Measurements from ENCODE around the gene SH3BP4.

Gene SH3BP4

GRCh38 chr2:234931371-234931770 is 20.4 kb upstream of the SH3BP4 start:
- Mint-ChIP-seq H3K4me1 (no peaks in the 10 kb centered on the region), H3K9me3 (no peaks in the 10 kb centered on the region), H3K27me3 (peaks cover 6% of the 10 kb centered on the region), H3K36me3 (no peaks in the 10 kb centered on the region), H3K27ac (no peak overlapping the region), H3K4me3 (no peak overlapping the region)
- CTCF ChIA-PET, result no interaction called here
- no peak for DNase-seq

DNA sequence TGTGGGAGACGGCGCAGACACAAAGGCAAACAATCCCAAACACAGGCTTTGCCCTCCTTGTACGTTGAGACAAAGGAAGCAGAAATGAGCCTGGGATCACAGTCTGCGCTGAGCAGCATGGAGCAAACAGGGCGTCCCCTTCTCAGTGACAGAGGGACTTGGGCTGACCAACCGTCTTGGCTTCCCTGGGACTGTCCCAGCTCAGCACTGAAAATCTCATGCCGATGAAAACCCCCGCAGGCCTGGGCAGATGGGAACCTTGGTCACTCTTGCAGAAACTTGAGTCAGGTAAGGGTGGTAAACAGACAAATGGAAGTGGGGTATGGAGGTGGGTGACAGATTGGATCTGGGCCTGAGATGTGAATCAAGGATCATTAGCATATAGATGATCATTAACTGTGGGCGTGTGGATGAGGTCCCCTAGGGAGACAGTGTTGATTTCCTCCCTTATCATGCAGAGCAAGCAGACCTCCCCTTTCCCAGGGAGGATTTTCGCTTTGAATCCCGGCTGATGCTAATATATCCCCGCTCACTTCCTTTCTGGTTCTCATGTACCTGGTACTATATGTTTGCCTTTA is 19.1 kb upstream of the SH3BP4 start:
- CTCF ChIA-PET, result interaction anchor here (0.6 kb wide), 1 partner anchor 192 kb away, joined by 3 read pairs; no protein-coding TSS in a partner anchor
- no peak overlapping the region for H3K4me3 Mint-ChIP-seq
- H3K36me3 Mint-ChIP-seq, result no peaks in the 10 kb centered on the region
- no peaks in the 10 kb centered on the region for H3K9me3 Mint-ChIP-seq
- no peaks in the 10 kb centered on the region for H3K4me1 Mint-ChIP-seq
- no peak overlapping the region for H3K27ac Mint-ChIP-seq
- DNase-seq, result no peak
- H3K27me3 Mint-ChIP-seq, result peaks cover 13% of the 10 kb centered on the region

DNA sequence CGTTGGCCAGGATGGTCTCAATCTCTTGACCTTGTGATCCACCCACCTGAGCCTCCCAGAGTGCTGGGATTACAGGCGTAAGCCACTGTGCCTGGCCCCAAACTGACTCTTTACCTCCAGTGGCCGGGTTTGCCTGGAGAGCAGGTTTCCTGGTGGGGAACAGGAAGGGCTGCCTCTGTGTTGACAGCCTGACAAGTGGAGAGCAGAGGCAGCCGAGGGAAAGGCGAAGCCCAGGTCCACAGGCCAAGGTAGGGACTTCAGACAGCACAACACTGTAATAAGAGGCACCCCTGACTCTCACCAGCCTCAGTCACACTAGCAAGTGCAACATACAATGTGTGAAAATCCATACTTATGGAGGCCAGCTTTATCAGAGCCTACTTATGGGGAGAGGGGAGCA is 16.5 kb upstream of the SH3BP4 start:
- CTCF ChIA-PET, result no interaction called here
- DNase-seq, result no peak
- no peaks in the 10 kb centered on the region for H3K36me3 Mint-ChIP-seq
- H3K9me3 Mint-ChIP-seq, result no peaks in the 10 kb centered on the region
- peaks cover 10% of the 10 kb centered on the region for H3K27me3 Mint-ChIP-seq
- H3K4me1 Mint-ChIP-seq, result no peaks in the 10 kb centered on the region
- H3K27ac Mint-ChIP-seq, result no peak overlapping the region
- no peak overlapping the region for H3K4me3 Mint-ChIP-seq

- CTCF ChIA-PET, result no interaction called here
- H3K27ac Mint-ChIP-seq, result no peak overlapping the region
- no peaks in the 10 kb centered on the region for H3K4me1 Mint-ChIP-seq
- no peak for DNase-seq
- no peak overlapping the region for H3K4me3 Mint-ChIP-seq
- H3K9me3 Mint-ChIP-seq, result no peaks in the 10 kb centered on the region
- H3K27me3 Mint-ChIP-seq, result peaks cover 15% of the 10 kb centered on the region
- H3K36me3 Mint-ChIP-seq, result no peaks in the 10 kb centered on the region
Observed at GRCh38 chr2:234939576-234939975, 12.2 kb upstream of the SH3BP4 start.

DNA sequence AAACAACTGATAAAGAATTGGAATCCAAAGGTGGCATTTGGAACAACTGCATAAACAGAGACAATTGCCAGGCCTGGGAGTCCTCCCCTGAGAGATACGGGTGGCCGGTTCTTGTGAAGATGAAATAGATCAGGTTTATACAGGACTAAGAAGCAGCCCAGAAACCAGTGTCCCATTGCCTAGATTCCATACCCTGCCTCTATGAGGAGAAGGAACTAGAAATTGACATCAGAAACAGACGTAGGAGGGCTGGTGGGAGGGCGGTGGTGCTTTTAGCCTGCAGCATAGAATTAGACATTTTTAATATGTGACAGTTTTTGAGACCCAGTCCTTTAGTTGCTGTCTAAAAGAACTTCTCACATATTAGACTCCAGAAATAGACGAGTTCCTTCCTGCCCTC is 11.8 kb upstream of the SH3BP4 start:
- peaks cover 15% of the 10 kb centered on the region for H3K27me3 Mint-ChIP-seq
- H3K36me3 Mint-ChIP-seq, result no peaks in the 10 kb centered on the region
- H3K27ac Mint-ChIP-seq, result no peak overlapping the region
- no peaks in the 10 kb centered on the region for H3K4me1 Mint-ChIP-seq
- H3K9me3 Mint-ChIP-seq, result no peaks in the 10 kb centered on the region
- no peak overlapping the region for H3K4me3 Mint-ChIP-seq
- DNase-seq, result no peak
- CTCF ChIA-PET, result no interaction called here

DNA sequence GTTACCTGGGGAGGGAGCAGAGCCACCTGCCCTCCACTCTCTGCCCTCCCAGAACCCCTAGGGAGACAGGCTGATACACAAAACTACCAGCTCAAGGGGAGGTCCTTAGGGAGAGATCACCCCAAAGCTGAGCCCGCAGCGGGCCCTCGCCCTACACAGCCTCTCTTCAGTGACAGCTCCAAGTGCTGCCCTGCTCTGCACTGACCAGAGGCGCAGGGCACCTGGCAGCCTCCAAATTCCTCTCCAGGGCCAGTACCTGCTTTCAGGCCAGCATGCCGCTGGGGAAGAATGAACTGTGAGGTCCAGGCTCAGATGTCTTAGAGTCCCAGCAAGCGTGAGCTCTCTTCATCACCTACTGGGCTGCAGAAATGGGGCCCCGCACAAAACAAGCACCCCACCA is 11.3 kb upstream of the SH3BP4 start:
- H3K27me3 Mint-ChIP-seq, result peaks cover 15% of the 10 kb centered on the region
- H3K4me1 Mint-ChIP-seq, result no peaks in the 10 kb centered on the region
- CTCF ChIA-PET, result no interaction called here
- no peaks in the 10 kb centered on the region for H3K9me3 Mint-ChIP-seq
- DNase-seq, result no peak
- no peak overlapping the region for H3K4me3 Mint-ChIP-seq
- no peak overlapping the region for H3K27ac Mint-ChIP-seq
- no peaks in the 10 kb centered on the region for H3K36me3 Mint-ChIP-seq

DNA sequence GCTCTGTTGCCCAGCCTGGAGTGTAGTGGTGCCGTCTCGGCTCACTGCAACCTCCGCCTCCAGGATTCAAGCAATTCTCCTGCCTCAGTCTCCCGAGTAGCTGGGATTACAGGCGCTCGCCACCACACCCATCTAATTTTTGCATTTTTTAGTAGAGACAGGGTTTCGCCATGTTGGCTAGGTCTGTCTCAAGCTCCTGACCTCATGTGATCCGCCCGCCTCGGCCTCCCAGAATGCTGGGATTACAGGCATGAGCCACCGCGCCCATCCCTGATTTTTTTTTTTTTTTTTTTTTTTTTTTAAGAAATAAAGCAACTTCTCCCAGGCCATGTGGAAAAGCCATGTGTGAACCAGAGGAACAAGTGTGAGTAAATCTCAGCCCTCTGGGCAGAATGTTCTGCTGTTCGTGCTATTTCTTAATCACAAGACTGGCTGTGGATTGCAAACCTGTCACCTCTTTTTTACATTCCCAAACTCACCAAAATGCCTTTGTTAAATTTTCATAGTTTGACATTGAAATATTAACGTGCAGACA is 6.4 kb upstream of the SH3BP4 start:
- Mint-ChIP-seq H3K36me3 (no peaks in the 10 kb centered on the region), H3K4me3 (no peak overlapping the region), H3K4me1 (no peaks in the 10 kb centered on the region), H3K27me3 (peaks cover 42% of the 10 kb centered on the region), H3K27ac (no peak overlapping the region), H3K9me3 (no peaks in the 10 kb centered on the region)
- CTCF ChIA-PET, result no interaction called here
- no peak for DNase-seq

- Mint-ChIP-seq H3K27me3 (peaks cover 47% of the 10 kb centered on the region), H3K4me3 (no peak overlapping the region), H3K9me3 (no peaks in the 10 kb centered on the region), H3K36me3 (no peaks in the 10 kb centered on the region), H3K4me1 (peaks cover 5% of the 10 kb centered on the region), H3K27ac (no peak overlapping the region)
- CTCF ChIA-PET, result no interaction called here
- DNase-seq, result no peak
Observed at GRCh38 chr2:234947556-234947955, 4.3 kb upstream of the SH3BP4 start.

GRCh38 chr2:234949762-234950434 is 1.9 kb upstream of the SH3BP4 start:
- Mint-ChIP-seq H3K36me3 (no peaks in the 10 kb centered on the region), H3K27me3 (peaks cover 71% of the 10 kb centered on the region), H3K4me3 (no peak overlapping the region), H3K27ac (no peak overlapping the region), H3K9me3 (no peaks in the 10 kb centered on the region), H3K4me1 (peaks cover 7% of the 10 kb centered on the region)
- CTCF ChIA-PET, result no interaction called here
- no peak for DNase-seq

GRCh38 chr2:234950435-234950729 is 1.4 kb upstream of the SH3BP4 start:
- H3K27me3 Mint-ChIP-seq, result peaks cover 76% of the 10 kb centered on the region
- CTCF ChIA-PET, result no interaction called here
- DNase-seq, result no peak
- H3K9me3 Mint-ChIP-seq, result no peaks in the 10 kb centered on the region
- peak overlapping the region; percentile 42 for H3K4me3 Mint-ChIP-seq
- no peaks in the 10 kb centered on the region for H3K36me3 Mint-ChIP-seq
- H3K4me1 Mint-ChIP-seq, result peaks cover 7% of the 10 kb centered on the region
- H3K27ac Mint-ChIP-seq, result no peak overlapping the region

- no peaks in the 10 kb centered on the region for H3K36me3 Mint-ChIP-seq
- peak overlapping the region; percentile 62 for H3K4me3 Mint-ChIP-seq
- H3K9me3 Mint-ChIP-seq, result no peaks in the 10 kb centered on the region
- no peak for DNase-seq
- CTCF ChIA-PET, result no interaction called here
- H3K27ac Mint-ChIP-seq, result no peak overlapping the region
- H3K27me3 Mint-ChIP-seq, result peaks cover 74% of the 10 kb centered on the region
- H3K4me1 Mint-ChIP-seq, result peaks cover 7% of the 10 kb centered on the region
Observed at GRCh38 chr2:234950730-234951663, 820 bp upstream of the SH3BP4 start.

DNA sequence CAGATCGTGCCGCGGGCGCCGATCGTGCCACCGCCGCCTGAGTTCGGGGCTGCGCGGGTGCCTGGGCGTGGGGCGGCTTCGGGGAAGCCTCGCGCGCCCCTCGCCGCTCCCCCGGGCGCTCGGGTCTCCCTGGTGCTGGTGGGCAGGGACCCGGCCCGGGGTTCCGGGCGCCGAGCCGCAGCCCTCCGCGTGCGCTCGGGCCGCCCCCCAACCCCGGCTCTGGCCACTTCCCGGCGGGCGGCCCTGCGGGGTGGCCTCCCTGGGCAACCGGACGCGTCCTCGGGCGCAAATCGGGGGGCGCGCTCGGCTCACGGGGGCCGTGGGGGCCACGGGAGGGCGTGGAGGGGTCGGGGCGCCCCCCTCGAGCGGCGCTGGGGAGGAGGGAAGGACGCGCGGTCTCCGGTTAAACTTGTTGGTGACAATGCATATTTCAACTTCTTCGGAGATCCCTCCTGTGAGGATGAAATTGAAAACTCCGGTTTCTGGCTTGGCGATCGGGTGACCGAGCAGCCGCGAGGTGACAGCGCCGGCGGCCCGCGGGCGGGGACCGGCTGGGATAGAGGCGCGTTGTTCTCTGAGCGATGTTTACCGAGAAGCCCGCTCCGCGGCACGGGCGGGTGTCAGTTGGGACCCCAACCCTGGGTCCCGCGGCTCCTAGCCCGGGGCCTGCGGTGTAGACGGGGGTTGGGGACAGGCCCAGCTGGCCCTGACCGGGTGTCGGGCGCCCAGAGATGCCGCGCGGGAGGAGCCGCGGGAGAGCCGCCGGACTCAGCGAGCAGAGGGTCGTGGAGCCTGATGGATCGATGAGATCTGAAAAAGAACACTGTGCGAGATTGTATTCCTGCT is 676 bp downstream of the SH3BP4 start:
- CTCF ChIA-PET, result no interaction called here
- H3K27me3 Mint-ChIP-seq, result peaks cover 64% of the 10 kb centered on the region
- peak overlapping the region; percentile 62 for H3K4me3 Mint-ChIP-seq

GRCh38 chr2:234953116-234954031 is 1.6 kb downstream of the SH3BP4 start:
- H3K9me3 Mint-ChIP-seq, result no peaks in the 10 kb centered on the region
- no peak for DNase-seq
- no peaks in the 10 kb centered on the region for H3K36me3 Mint-ChIP-seq
- H3K27ac Mint-ChIP-seq, result no peak overlapping the region
- peaks cover 70% of the 10 kb centered on the region for H3K27me3 Mint-ChIP-seq
- peak overlapping the region; percentile 39 for H3K4me3 Mint-ChIP-seq
- CTCF ChIA-PET, result no interaction called here
- H3K4me1 Mint-ChIP-seq, result peaks cover 7% of the 10 kb centered on the region

More for the DNA sequence above, 676 bp downstream of the SH3BP4 start:
- Mint-ChIP-seq H3K36me3 (no peaks in the 10 kb centered on the region), H3K4me1 (peaks cover 7% of the 10 kb centered on the region), H3K9me3 (no peaks in the 10 kb centered on the region), H3K27ac (no peak overlapping the region)
- DNase-seq, result no peak

All from activated naive CD4-positive, alpha-beta T cell treated with anti-CD3 and anti-CD28 coated beads, Interleukin-2, amount 10 ng/mL, durations not matched to agents 7 days and 5 days (primary cell).